ENCODE measurements around the gene PTPRD. TPM values are rescaled to one million over a fixed set of nuclear protein-coding genes. Genes with fewer than 3 reads are reported as not detected.

The PTPRD gene
- total and polyA plus RNA-seq, 9 of the 15 experiments (the other 6 are each of a cell fraction or from before 2014, with no cell fraction given) = 0.11 TPM; not detected in 8

DNA sequence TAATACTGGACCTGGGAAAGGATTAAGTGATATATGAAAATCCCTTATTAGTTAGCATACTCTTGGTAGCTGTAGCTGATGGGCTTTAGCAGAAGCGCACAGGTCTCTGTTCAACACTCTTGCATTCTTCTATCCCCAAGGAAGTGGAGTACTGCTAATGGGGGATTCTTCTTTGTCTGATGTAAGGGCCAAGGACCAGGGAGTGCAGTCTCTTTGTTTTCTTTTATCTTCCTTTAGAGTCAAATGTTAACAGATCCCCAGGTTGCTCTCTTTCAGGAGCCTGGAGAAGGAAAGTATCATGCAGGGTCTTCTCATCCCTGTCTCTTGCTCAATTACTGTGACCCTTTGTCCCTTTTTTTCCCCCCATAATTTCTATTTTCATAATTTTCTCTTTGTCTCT lies 1666.3 kb downstream of the PTPRD start:
- BruUV-seq (replicated peaks) = no TSS peak
- 0% methylated on average over 1 of the region's 1 CpG for WGBS (ENCODE audit: insufficient coverage, low coverage, missing lambda C conversion rate)
- POLR2A ChIA-PET = no interaction called here

More for the DNA sequence above, 1666.3 kb downstream of the PTPRD start:
- Histone ChIP-seq H3K9ac (ENCODE audit: insufficient read depth in 1 of 2, low read depth in 2 of 2, low read length in 2 of 2) (no peak overlapping the region), H3K4me1 (replicated peaks in 1 of 2; ENCODE audit: control insufficient read depth in 2 of 2, insufficient read depth in 2 of 2, low read length in 2 of 2) (no peaks in the 10 kb centered on the region), H2AFZ (ENCODE audit: low read depth, low read length) (no peak overlapping the region), H3K9me3 (replicated peaks; ENCODE audit: control insufficient read depth, insufficient read depth, low read depth, low read length) (no peaks in the 10 kb centered on the region), H3K27ac (ENCODE audit: extremely low read depth, low read depth, low read length) (no peak overlapping the region), H3K4me3 (no peak overlapping the region), H3K4me2 (ENCODE audit: insufficient read depth, low read length) (no peak overlapping the region), H3K79me2 (ENCODE audit: control insufficient read depth, insufficient read depth, low read length) (no peaks in the 10 kb centered on the region), H3K27me3 (ENCODE audit: control insufficient read depth in 2 of 2, insufficient read depth in 2 of 2, low read length in 2 of 2) (no peaks in the 10 kb centered on the region), H3K9me1 (ENCODE audit: control insufficient read depth, insufficient read depth, low read length) (no peaks in the 10 kb centered on the region), H4K20me1 (replicated peaks; ENCODE audit: control insufficient read depth, insufficient read depth, low read length) (no peaks in the 10 kb centered on the region), H3K36me3 (ENCODE audit: control insufficient read depth, insufficient read depth, low read length) (no peaks in the 10 kb centered on the region)
- TF ChIP-seq, protein P1, sequence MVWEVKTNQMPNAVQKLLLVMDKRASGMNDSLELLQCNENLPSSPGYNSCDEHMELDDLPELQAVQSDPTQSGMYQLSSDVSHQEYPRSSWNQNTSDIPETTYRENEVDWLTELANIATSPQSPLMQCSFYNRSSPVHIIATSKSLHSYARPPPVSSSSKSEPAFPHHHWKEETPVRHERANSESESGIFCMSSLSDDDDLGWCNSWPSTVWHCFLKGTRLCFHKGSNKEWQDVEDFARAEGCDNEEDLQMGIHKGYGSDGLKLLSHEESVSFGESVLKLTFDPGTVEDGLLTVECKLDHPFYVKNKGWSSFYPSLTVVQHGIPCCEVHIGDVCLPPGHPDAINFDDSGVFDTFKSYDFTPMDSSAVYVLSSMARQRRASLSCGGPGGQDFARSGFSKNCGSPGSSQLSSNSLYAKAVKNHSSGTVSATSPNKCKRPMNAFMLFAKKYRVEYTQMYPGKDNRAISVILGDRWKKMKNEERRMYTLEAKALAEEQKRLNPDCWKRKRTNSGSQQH (CRISPR knock-in tag; IDR thresholded peaks at IDR 0.05) = no peak
- TF ChIP-seq ZNF766 (CRISPR knock-in tag; conservative IDR thresholded peaks at IDR 0.05) = no peak
- no peak for TF ChIP-seq RHOXF2B (CRISPR knock-in tag; conservative IDR thresholded peaks at IDR 0.05)
- no peak for TF ChIP-seq TEAD2 (tag; IDR thresholded peaks at IDR 0.05)
- no peak for TF ChIP-seq ZFP1 (CRISPR knock-in tag; IDR thresholded peaks at IDR 0.05)
- TF ChIP-seq POLR2B (IDR thresholded peaks at IDR 0.05; ENCODE audit: low read depth, partially characterized antibody) = no peak
- no peak for TF ChIP-seq SIN3B (IDR thresholded peaks at IDR 0.05; ENCODE audit: low read depth)
- TF ChIP-seq ETV6 (IDR thresholded peaks at IDR 0.05; ENCODE audit: borderline replicate concordance in 1 of 2, low read depth in 2 of 2, low read length in 1 of 2) = no peak
- TF ChIP-seq ETV6 (CRISPR knock-in tag; IDR thresholded peaks at IDR 0.05; ENCODE audit: borderline replicate concordance) = no peak
- TF ChIP-seq ZSCAN32 (CRISPR knock-in tag; IDR thresholded peaks at IDR 0.05) = no peak
- no peak for TF ChIP-seq PTTG1 (tag; IDR thresholded peaks at IDR 0.05; ENCODE audit: low read depth)
- FAIRE-seq (no peak), DNase-seq (ENCODE audit: extremely low read depth in 1 of 4, low spot score in 3 of 4) (no peak), ATAC-seq (no peak)
- CTCF ChIA-PET (ENCODE audit: low intra/inter-chr PET ratio) = no interaction called here
- intact Hi-C loops (cut with micrococcal nuclease) = no loop called here
- in situ Hi-C loops (cut with MboI) = no loop called here
